GM03348 (cell line): Measurements from ENCODE around the gene VSNL1.
"Not testable (repeated sequence)": the region's sequence is repeated elsewhere in the genome, so short reads cannot be mapped to it uniquely, and the experiment has no call there.

ENCODE experiments used
- DNase-seq: peaks from one replicate; pipeline ENCODE4 v3.0.0; 2012; ENCODE audit warnings: low spot score

VSNL1 gene

GRCh38 chr2:17542471-17542870, 2.0 kb downstream of the VSNL1 start:
- no peak for DNase-seq

- DNase-seq: no peak
These were observed 2.7 kb downstream of the VSNL1 start for GRCh38 chr2:17543131-17543660.

- DNase-seq: peak; percentile 40
These were observed 3.4 kb downstream of the VSNL1 start for GRCh38 chr2:17543848-17544247.

- DNase-seq: peak; percentile 28
These were observed 3.8 kb downstream of the VSNL1 start for GRCh38 chr2:17544256-17544655.

- no peak for DNase-seq
These were observed 5.5 kb downstream of the VSNL1 start for GRCh38 chr2:17545680-17546613.

GRCh38 chr2:17547237-17547636, 6.7 kb downstream of the VSNL1 start:
- no peak for DNase-seq

GRCh38 chr2:17547737-17548136, 7.2 kb downstream of the VSNL1 start:
- no peak for DNase-seq

- DNase-seq: no peak
These were observed 10.4 kb downstream of the VSNL1 start for GRCh38 chr2:17550907-17551306.

- no peak for DNase-seq
These were observed 14.7 kb downstream of the VSNL1 start for GRCh38 chr2:17555150-17555549.

- no peak for DNase-seq
These were observed 17.1 kb downstream of the VSNL1 start for GRCh38 chr2:17557596-17557995.

- no peak for DNase-seq
These were observed 17.6 kb downstream of the VSNL1 start for GRCh38 chr2:17558053-17558452.

GRCh38 chr2:17558878-17559277, 18.4 kb downstream of the VSNL1 start:
- DNase-seq: no peak

GRCh38 chr2:17565726-17566125, 25.2 kb downstream of the VSNL1 start:
- DNase-seq: not testable (repeated sequence)

GRCh38 chr2:17571681-17572080, 31.2 kb downstream of the VSNL1 start:
- no peak for DNase-seq

- DNase-seq: peak; percentile 48
These were observed 32.7 kb downstream of the VSNL1 start for GRCh38 chr2:17573085-17573803.

- no peak for DNase-seq
These were observed 33.3 kb downstream of the VSNL1 start for GRCh38 chr2:17573804-17574175.

GRCh38 chr2:17574406-17575073, 34.0 kb downstream of the VSNL1 start:
- no peak for DNase-seq

- DNase-seq: no peak
These were observed 36.3 kb downstream of the VSNL1 start for GRCh38 chr2:17576802-17577201.

GRCh38 chr2:17578466-17578928, 38.0 kb downstream of the VSNL1 start:
- no peak for DNase-seq

GRCh38 chr2:17579605-17580318, 39.3 kb downstream of the VSNL1 start:
- no peak for DNase-seq

GRCh38 chr2:17580319-17580715, 39.8 kb downstream of the VSNL1 start:
- DNase-seq: no peak

GRCh38 chr2:17581831-17582230, 41.3 kb downstream of the VSNL1 start:
- DNase-seq: no peak
